Medulla oblongata (tissue), 1 donor: ENCODE measurements around the gene LOXL1.
"Not testable (repeated sequence)": the region's sequence is repeated elsewhere in the genome, so short reads cannot be mapped to it uniquely, and the experiment has no call there.

Experiments used
- DNase-seq: peaks from one replicate; pipeline ENCODE4 v3.0.0-alpha.2; 2015; ENCODE audit errors: extremely low spot score

LOXL1 gene

GRCh38 chr15:73937726-73938125 lies 11.5 kb downstream of the LOXL1 start:
- DNase-seq = no peak

GRCh38 chr15:73938516-73938915 lies 12.3 kb downstream of the LOXL1 start:
- not testable (repeated sequence) for DNase-seq

GRCh38 chr15:73939138-73939537 lies 12.9 kb downstream of the LOXL1 start:
- DNase-seq = no peak

- DNase-seq = no peak
These were observed 14.1 kb downstream of the LOXL1 start for GRCh38 chr15:73940061-73940981.

GRCh38 chr15:73941044-73941443 lies 14.8 kb downstream of the LOXL1 start:
- DNase-seq = no peak

- DNase-seq = no peak
These were observed 15.2 kb downstream of the LOXL1 start for GRCh38 chr15:73941449-73941848.

GRCh38 chr15:73941871-73942635 lies 15.8 kb downstream of the LOXL1 start:
- DNase-seq = no peak

- no peak for DNase-seq
These were observed 16.5 kb downstream of the LOXL1 start for GRCh38 chr15:73942751-73943270.

GRCh38 chr15:73944161-73945129 lies 18.2 kb downstream of the LOXL1 start:
- DNase-seq = no peak

- no peak for DNase-seq
These were observed 18.9 kb downstream of the LOXL1 start for GRCh38 chr15:73945130-73945508.

GRCh38 chr15:73946046-73946721 lies 19.9 kb downstream of the LOXL1 start:
- no peak for DNase-seq

GRCh38 chr15:73946795-73947370 lies 20.6 kb downstream of the LOXL1 start:
- DNase-seq = no peak

GRCh38 chr15:73947651-73948050 lies 21.4 kb downstream of the LOXL1 start:
- DNase-seq = no peak

- DNase-seq = no peak
These were observed 22.1 kb downstream of the LOXL1 start for GRCh38 chr15:73948396-73948795.

- DNase-seq = no peak
These were observed 22.7 kb downstream of the LOXL1 start for GRCh38 chr15:73948982-73949381.

- DNase-seq = no peak
These were observed 23.2 kb downstream of the LOXL1 start for GRCh38 chr15:73949496-73949895.

GRCh38 chr15:73950479-73950830 lies 24.2 kb downstream of the LOXL1 start:
- no peak for DNase-seq

- peak; percentile 93 for DNase-seq
These were observed 24.7 kb downstream of the LOXL1 start for GRCh38 chr15:73950831-73951561.

- DNase-seq = no peak
These were observed 25.3 kb downstream of the LOXL1 start for GRCh38 chr15:73951601-73952000.
